Measurements from ENCODE around the gene NECAB3.

Gene NECAB3

GRCh38 chr20:33677991-33678702 lies 3.9 kb upstream of the NECAB3 start:
- TF ChIP-seq YY1 (IDR thresholded peaks at IDR 0.05; ENCODE audit: low read depth) (no peak), TCF12 (IDR thresholded peaks at IDR 0.05; ENCODE audit: low read depth) (no peak), EGR1 (IDR thresholded peaks at IDR 0.05) (no peak)

- no peak for TF ChIP-seq USF1 (IDR thresholded peaks at IDR 0.05)
- TF ChIP-seq MAX (IDR thresholded peaks at IDR 0.05) = no peak
- no peak for TF ChIP-seq EGR1 (IDR thresholded peaks at IDR 0.05)
- TF ChIP-seq TAF1 (IDR thresholded peaks at IDR 0.05; ENCODE audit: low read depth) = no peak
- no peak for TF ChIP-seq EP300 (IDR thresholded peaks at IDR 0.05; ENCODE audit: borderline replicate concordance)
- no peak for TF ChIP-seq REST (IDR thresholded peaks at IDR 0.05; ENCODE audit: low read depth)
- no peak for TF ChIP-seq RAD21 (IDR thresholded peaks at IDR 0.05; ENCODE audit: low read depth)
- TF ChIP-seq YY1 (IDR thresholded peaks at IDR 0.05; ENCODE audit: low read depth) = no peak
- no peak for TF ChIP-seq CREB1 (IDR thresholded peaks at IDR 0.05; ENCODE audit: low read depth)
- no peak for TF ChIP-seq ZBTB7A (IDR thresholded peaks at IDR 0.05; ENCODE audit: low read depth)
- TF ChIP-seq TCF12 (IDR thresholded peaks at IDR 0.05; ENCODE audit: low read depth) = no peak
- TF ChIP-seq NFIC (IDR thresholded peaks at IDR 0.05) = no peak
- no peak for TF ChIP-seq TEAD4 (IDR thresholded peaks at IDR 0.05)
- TF ChIP-seq CEBPB (IDR thresholded peaks at IDR 0.05) = no peak
- no peak for TF ChIP-seq FOXM1 (IDR thresholded peaks at IDR 0.05; ENCODE audit: borderline replicate concordance, low read depth)
Measured at GRCh38 chr20:33676652-33677645, 2.7 kb upstream of the NECAB3 start.

- TF ChIP-seq EGR1 (IDR thresholded peaks at IDR 0.05) (no peak), NFIC (IDR thresholded peaks at IDR 0.05) (no peak), USF1 (IDR thresholded peaks at IDR 0.05) (no peak), TAF1 (IDR thresholded peaks at IDR 0.05; ENCODE audit: low read depth) (no peak), REST (IDR thresholded peaks at IDR 0.05; ENCODE audit: low read depth) (no peak), ZBTB7A (IDR thresholded peaks at IDR 0.05; ENCODE audit: low read depth) (no peak), TEAD4 (IDR thresholded peaks at IDR 0.05) (no peak), EP300 (IDR thresholded peaks at IDR 0.05; ENCODE audit: borderline replicate concordance) (no peak)
Measured at GRCh38 chr20:33676121-33676520, 1.9 kb upstream of the NECAB3 start.

GRCh38 chr20:33675136-33675959 lies 1.1 kb upstream of the NECAB3 start:
- TF ChIP-seq FOXM1 (IDR thresholded peaks at IDR 0.05; ENCODE audit: borderline replicate concordance, low read depth) (no peak), TEAD4 (IDR thresholded peaks at IDR 0.05) (no peak), TAF1 (IDR thresholded peaks at IDR 0.05; ENCODE audit: low read depth) (no peak), YY1 (IDR thresholded peaks at IDR 0.05; ENCODE audit: low read depth) (no peak)

- TF ChIP-seq EGR1 (IDR thresholded peaks at IDR 0.05) (0 out of 2 replicates have a peak, but pooled peaks have one; percentile 4), ZBTB7A (IDR thresholded peaks at IDR 0.05; ENCODE audit: low read depth) (peak; percentile 41; the same call in 1 of the 2 replicates), MAX (IDR thresholded peaks at IDR 0.05) (no peak)
Measured at GRCh38 chr20:33673410-33674293, 576 bp downstream of the NECAB3 start.

All from Ishikawa (cell line).